Astrocyte of the cerebellum (primary cell): ENCODE measurements around the gene SEC24D.

Source experiments
- DNase-seq: peaks from one replicate; pipeline ENCODE4 v3.0.0-alpha.2; 2011; ENCODE audit warnings: low read depth
- H3K4me3 ChIP-seq: 2 replicates; pipeline ENCODE4 v1.5.1; 2011; ENCODE audit warnings: mild to moderate bottlenecking, low read depth, low read length, moderate library complexity
- in situ Hi-C: cut with HindIII; loops from 2 replicates; pipeline ENCODE4 v1.10.0; 2017; ENCODE audit warnings: low sequenced_read_pairs
- TF ChIP-seq, protein P1 (sequence below): IDR thresholded peaks from 2 replicates; pipeline ENCODE4 v1.5.1; 2012; ENCODE audit warnings: low read length, low read depth, moderate library complexity, mild to moderate bottlenecking; ENCODE audit errors: missing control alignments

The SEC24D gene

GRCh38 chr4:118752551-118752950 lies 83.4 kb downstream of the SEC24D start:
- DNase-seq = no peak
- H3K4me3 ChIP-seq = no peak overlapping the region
- in situ Hi-C loops = no loop called here
- TF ChIP-seq, protein P1, sequence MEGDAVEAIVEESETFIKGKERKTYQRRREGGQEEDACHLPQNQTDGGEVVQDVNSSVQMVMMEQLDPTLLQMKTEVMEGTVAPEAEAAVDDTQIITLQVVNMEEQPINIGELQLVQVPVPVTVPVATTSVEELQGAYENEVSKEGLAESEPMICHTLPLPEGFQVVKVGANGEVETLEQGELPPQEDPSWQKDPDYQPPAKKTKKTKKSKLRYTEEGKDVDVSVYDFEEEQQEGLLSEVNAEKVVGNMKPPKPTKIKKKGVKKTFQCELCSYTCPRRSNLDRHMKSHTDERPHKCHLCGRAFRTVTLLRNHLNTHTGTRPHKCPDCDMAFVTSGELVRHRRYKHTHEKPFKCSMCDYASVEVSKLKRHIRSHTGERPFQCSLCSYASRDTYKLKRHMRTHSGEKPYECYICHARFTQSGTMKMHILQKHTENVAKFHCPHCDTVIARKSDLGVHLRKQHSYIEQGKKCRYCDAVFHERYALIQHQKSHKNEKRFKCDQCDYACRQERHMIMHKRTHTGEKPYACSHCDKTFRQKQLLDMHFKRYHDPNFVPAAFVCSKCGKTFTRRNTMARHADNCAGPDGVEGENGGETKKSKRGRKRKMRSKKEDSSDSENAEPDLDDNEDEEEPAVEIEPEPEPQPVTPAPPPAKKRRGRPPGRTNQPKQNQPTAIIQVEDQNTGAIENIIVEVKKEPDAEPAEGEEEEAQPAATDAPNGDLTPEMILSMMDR = no peak

DNA sequence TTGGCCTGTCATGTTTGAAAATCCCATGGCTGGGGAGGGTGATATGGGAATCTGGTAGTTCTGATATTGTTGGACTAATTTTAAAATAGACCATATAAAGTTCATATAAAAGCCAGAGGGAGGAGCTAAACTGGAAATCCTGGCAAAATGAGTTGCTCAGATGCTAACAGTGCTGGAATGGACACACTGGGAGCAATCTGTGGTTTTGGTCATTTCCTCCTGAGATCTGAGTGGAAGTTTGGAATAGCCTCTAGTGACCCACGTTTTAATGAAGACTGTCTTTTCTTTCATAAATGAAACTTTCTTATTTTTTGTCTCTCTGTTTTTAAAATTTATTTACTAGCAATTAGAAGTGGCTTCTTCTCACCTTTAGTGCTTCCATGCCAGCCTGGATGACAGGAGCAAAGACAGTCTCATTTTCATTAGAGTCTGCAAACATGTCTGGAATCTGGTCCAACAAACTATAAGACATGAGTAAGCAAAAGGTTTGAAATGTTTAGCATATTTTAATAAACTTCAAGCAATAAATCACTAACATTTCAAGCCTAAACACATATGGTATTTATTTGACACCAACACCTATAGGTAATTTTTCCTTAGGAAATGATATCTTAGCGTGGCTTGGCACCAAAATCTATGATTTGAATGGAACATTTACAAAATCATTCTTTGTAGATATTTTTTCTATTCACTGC lies 84.2 kb downstream of the SEC24D start:
- TF ChIP-seq, protein P1 = no peak
- DNase-seq = peak; percentile 75
- in situ Hi-C loops = no loop called here
- no peak overlapping the region for H3K4me3 ChIP-seq

DNA sequence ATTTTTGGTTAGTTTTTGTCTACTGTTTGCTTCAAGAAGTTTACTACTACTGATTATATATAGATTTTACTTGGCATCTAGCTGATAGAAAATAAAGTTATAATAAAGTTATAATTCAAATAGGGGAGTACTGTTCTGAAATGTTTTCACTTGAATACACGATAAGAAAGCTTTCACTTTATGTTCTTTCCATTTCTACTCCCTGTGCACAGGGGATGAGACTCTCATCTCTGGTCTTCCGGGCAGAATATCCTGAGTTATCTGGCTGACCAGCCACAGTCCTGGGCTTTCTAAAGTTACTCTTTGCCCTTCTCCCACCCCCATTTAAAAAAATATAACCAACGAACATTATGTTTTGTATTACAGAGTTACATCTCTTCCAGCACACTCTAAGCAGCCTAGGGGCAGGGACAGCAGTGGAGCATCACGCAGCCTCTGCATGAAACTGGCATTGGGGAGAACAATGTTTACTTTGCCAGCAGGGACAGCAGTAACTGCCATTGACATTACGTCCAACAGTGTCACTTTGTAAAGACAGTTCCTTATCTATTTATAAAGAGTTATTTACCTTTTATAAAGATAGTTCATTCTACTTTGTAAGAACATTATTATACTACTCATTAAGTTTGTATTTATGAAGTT lies 86.5 kb downstream of the SEC24D start:
- no peak for DNase-seq
- TF ChIP-seq, protein P1 = no peak
- in situ Hi-C loops = loop anchor here (25.0 kb wide), 1 partner anchor 213 kb away; no protein-coding TSS in a partner anchor
- H3K4me3 ChIP-seq = no peak overlapping the region

DNA sequence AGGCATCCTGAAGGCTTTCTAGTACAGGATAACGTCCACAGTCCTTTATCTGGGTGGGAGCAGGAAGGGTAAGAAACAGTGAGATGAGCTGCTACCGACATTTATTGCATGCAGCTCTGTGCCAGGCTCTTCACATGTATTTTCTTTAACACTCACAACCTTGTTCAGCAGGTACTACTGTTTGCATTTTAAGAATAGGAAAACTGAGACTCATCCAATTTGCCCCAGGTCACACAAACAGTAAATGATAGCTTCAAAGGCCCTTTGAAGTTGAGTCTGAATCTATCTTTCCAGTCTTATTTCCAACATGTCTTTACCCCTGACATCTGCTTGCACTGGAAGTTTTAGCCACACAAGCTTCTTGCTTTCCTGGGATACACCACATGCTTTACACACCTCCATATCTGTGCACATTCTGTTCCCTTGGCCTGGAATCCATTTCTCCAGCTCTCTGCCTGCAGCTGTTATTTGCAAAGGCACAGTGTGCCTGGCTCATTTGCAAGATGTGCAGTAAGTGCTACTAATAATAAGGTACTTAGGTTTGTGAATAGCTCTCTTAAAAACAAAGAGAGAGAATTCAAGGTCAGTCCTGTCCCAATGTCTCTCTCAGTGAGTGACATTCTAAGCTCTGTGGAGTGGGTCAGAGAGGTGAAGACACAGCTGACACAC lies 89.5 kb downstream of the SEC24D start:
- no peak for DNase-seq
- TF ChIP-seq, protein P1 = no peak
- in situ Hi-C loops = loop anchor here (25.0 kb wide), 1 partner anchor 216 kb away; no protein-coding TSS in a partner anchor
- H3K4me3 ChIP-seq = no peak overlapping the region

GRCh38 chr4:118745357-118745756 lies 90.6 kb downstream of the SEC24D start:
- no peak overlapping the region for H3K4me3 ChIP-seq
- no peak for DNase-seq
- in situ Hi-C loops = loop anchor here (25.0 kb wide), 1 partner anchor 217 kb away; no protein-coding TSS in a partner anchor
- TF ChIP-seq, protein P1 = no peak

- in situ Hi-C loops = loop anchor here (25.0 kb wide), 1 partner anchor 218 kb away; no protein-coding TSS in a partner anchor
- TF ChIP-seq, protein P1 = no peak
- no peak for DNase-seq
- H3K4me3 ChIP-seq = no peak overlapping the region
Observed at GRCh38 chr4:118743867-118744266, 92.1 kb downstream of the SEC24D start.
